ENCODE results near the gene CHST10.

The CHST10 gene

GRCh38 chr2:100418406-100418962 lies 1.0 kb upstream of the CHST10 start:
- H3K4me3 ChIP-seq (ENCODE audit: low read depth, low read length): no peak overlapping the region
- no peak for DNase-seq (ENCODE audit: low read depth)

- peak overlapping the region; percentile 85 for H3K4me3 ChIP-seq (ENCODE audit: low read depth, low read length)
- DNase-seq (ENCODE audit: low read depth): no peak
Observed at GRCh38 chr2:100417711-100418124, 250 bp upstream of the CHST10 start.

GRCh38 chr2:100416397-100416934 lies 1.0 kb downstream of the CHST10 start:
- DNase-seq (ENCODE audit: low read depth): no peak
- peak overlapping the region; percentile 85 for H3K4me3 ChIP-seq (ENCODE audit: low read depth, low read length)

GRCh38 chr2:100413571-100413970 lies 3.9 kb downstream of the CHST10 start:
- DNase-seq (ENCODE audit: low read depth): no peak
- no peak overlapping the region for H3K4me3 ChIP-seq (ENCODE audit: low read depth, low read length)

- no peak for DNase-seq (ENCODE audit: low read depth)
- no peak overlapping the region for H3K4me3 ChIP-seq (ENCODE audit: low read depth, low read length)
Observed at GRCh38 chr2:100412881-100413321, 4.6 kb downstream of the CHST10 start.

- no peak overlapping the region for H3K4me3 ChIP-seq (ENCODE audit: low read depth, low read length)
- DNase-seq (ENCODE audit: low read depth): no peak
Observed at GRCh38 chr2:100412466-100412865, 5.0 kb downstream of the CHST10 start.

GRCh38 chr2:100411841-100412292 lies 5.6 kb downstream of the CHST10 start:
- H3K4me3 ChIP-seq (ENCODE audit: low read depth, low read length): no peak overlapping the region
- no peak for DNase-seq (ENCODE audit: low read depth)

GRCh38 chr2:100409975-100410647 lies 7.4 kb downstream of the CHST10 start:
- H3K4me3 ChIP-seq (ENCODE audit: low read depth, low read length): no peak overlapping the region
- DNase-seq (ENCODE audit: low read depth): no peak

- no peak overlapping the region for H3K4me3 ChIP-seq (ENCODE audit: low read depth, low read length)
- DNase-seq (ENCODE audit: low read depth): no peak
Observed at GRCh38 chr2:100409461-100409860, 8.0 kb downstream of the CHST10 start.

GRCh38 chr2:100408941-100409340 lies 8.5 kb downstream of the CHST10 start:
- no peak overlapping the region for H3K4me3 ChIP-seq (ENCODE audit: low read depth, low read length)
- DNase-seq (ENCODE audit: low read depth): no peak

- no peak overlapping the region for H3K4me3 ChIP-seq (ENCODE audit: low read depth, low read length)
- no peak for DNase-seq (ENCODE audit: low read depth)
Observed at GRCh38 chr2:100408104-100408503, 9.4 kb downstream of the CHST10 start.

GRCh38 chr2:100407563-100407962 lies 9.9 kb downstream of the CHST10 start:
- no peak overlapping the region for H3K4me3 ChIP-seq (ENCODE audit: low read depth, low read length)
- no peak for DNase-seq (ENCODE audit: low read depth)

- no peak overlapping the region for H3K4me3 ChIP-seq (ENCODE audit: low read depth, low read length)
- no peak for DNase-seq (ENCODE audit: low read depth)
Observed at GRCh38 chr2:100407073-100407472, 10.4 kb downstream of the CHST10 start.

- no peak overlapping the region for H3K4me3 ChIP-seq (ENCODE audit: low read depth, low read length)
- no peak for DNase-seq (ENCODE audit: low read depth)
Observed at GRCh38 chr2:100406120-100406508, 11.4 kb downstream of the CHST10 start.

GRCh38 chr2:100405403-100406119 lies 11.9 kb downstream of the CHST10 start:
- no peak overlapping the region for H3K4me3 ChIP-seq (ENCODE audit: low read depth, low read length)
- DNase-seq (ENCODE audit: low read depth): no peak

- DNase-seq (ENCODE audit: low read depth): no peak
Observed at GRCh38 chr2:100404411-100404810, 13.1 kb downstream of the CHST10 start.

GRCh38 chr2:100403722-100404121 lies 13.7 kb downstream of the CHST10 start:
- DNase-seq (ENCODE audit: low read depth): no peak
- no peak overlapping the region for H3K4me3 ChIP-seq (ENCODE audit: low read depth, low read length)

More at GRCh38 chr2:100404411-100404810, 13.1 kb downstream of the CHST10 start:
- H3K4me3 ChIP-seq (ENCODE audit: low read depth, low read length): no peak overlapping the region

- H3K4me3 ChIP-seq (ENCODE audit: low read depth, low read length): no peak overlapping the region
- DNase-seq (ENCODE audit: low read depth): no peak
Observed at GRCh38 chr2:100401268-100401667, 16.2 kb downstream of the CHST10 start.

- DNase-seq (ENCODE audit: low read depth): no peak
Observed at GRCh38 chr2:100399714-100400113, 17.8 kb downstream of the CHST10 start.

GRCh38 chr2:100397976-100398375 lies 19.5 kb downstream of the CHST10 start:
- no peak overlapping the region for H3K4me3 ChIP-seq (ENCODE audit: low read depth, low read length)

More at GRCh38 chr2:100399714-100400113, 17.8 kb downstream of the CHST10 start:
- no peak overlapping the region for H3K4me3 ChIP-seq (ENCODE audit: low read depth, low read length)

More at GRCh38 chr2:100397976-100398375, 19.5 kb downstream of the CHST10 start:
- DNase-seq (ENCODE audit: low read depth): no peak
